ENCODE data around the gene HOXD3. TPM values are rescaled to one million over a fixed set of nuclear protein-coding genes. Genes with fewer than 3 reads are reported as not detected.

Gene HOXD3
- total and polyA plus RNA-seq, 9 donors, result 6.7 to 18.7 (median 14.8) TPM

GRCh38 chr2:176199902-176200301, 42.8 kb downstream of the HOXD3 start:
- H3K4me3 ChIP-seq, result no peak overlapping the region
- no peaks in the 10 kb centered on the region for H3K27me3 ChIP-seq
- H3K27ac ChIP-seq, result no peak overlapping the region
- DNase-seq, result no peak
- intact Hi-C loops (cut with DNase I), result no loop called here
- TF ChIP-seq CTCF (IDR thresholded peaks at IDR 0.05), result no peak
- TF ChIP-seq EP300 (IDR thresholded peaks at IDR 0.05), result no peak
- TF ChIP-seq POLR2A (IDR thresholded peaks at IDR 0.05), result no peak
- no peaks in the 10 kb centered on the region for H3K9me3 ChIP-seq
- no peaks in the 10 kb centered on the region for H3K4me1 ChIP-seq (ENCODE audit: insufficient read depth)
- no peaks in the 10 kb centered on the region for H3K36me3 ChIP-seq

- intact Hi-C loops (cut with DNase I), result no loop called here
- 77 to 85% (median 82%) methylated on average over 21 of the region's 21 CpGs for WGBS, 3 donors
- Histone ChIP-seq H3K27me3 (no peaks in the 10 kb centered on the region), H3K4me3 (no peak overlapping the region), H3K36me3 (no peaks in the 10 kb centered on the region), H3K4me1 (ENCODE audit: insufficient read depth) (no peaks in the 10 kb centered on the region), H3K27ac (no peak overlapping the region), H3K9me3 (no peaks in the 10 kb centered on the region)
- no peak for DNase-seq
- TF ChIP-seq POLR2A (IDR thresholded peaks at IDR 0.05) (no peak), EP300 (IDR thresholded peaks at IDR 0.05) (no peak), CTCF (IDR thresholded peaks at IDR 0.05) (no peak)
Measured at GRCh38 chr2:176200971-176201370, 43.9 kb downstream of the HOXD3 start.

- Histone ChIP-seq H3K27me3 (no peaks in the 10 kb centered on the region), H3K4me1 (ENCODE audit: insufficient read depth) (no peaks in the 10 kb centered on the region), H3K36me3 (no peaks in the 10 kb centered on the region), H3K27ac (no peak overlapping the region), H3K9me3 (no peaks in the 10 kb centered on the region), H3K4me3 (no peak overlapping the region)
- DNase-seq, result no peak
- intact Hi-C loops (cut with DNase I), result no loop called here
- 81 to 85% (median 84%) methylated on average over 7 of the region's 7 CpGs for WGBS, 3 donors
- TF ChIP-seq EP300 (IDR thresholded peaks at IDR 0.05), result no peak
- no peak for TF ChIP-seq CTCF (IDR thresholded peaks at IDR 0.05)
- TF ChIP-seq POLR2A (IDR thresholded peaks at IDR 0.05), result no peak
Measured at GRCh38 chr2:176202491-176202890, 45.4 kb downstream of the HOXD3 start.

- Histone ChIP-seq H3K27ac (no peak overlapping the region), H3K36me3 (no peaks in the 10 kb centered on the region), H3K4me1 (ENCODE audit: insufficient read depth) (no peaks in the 10 kb centered on the region), H3K9me3 (no peaks in the 10 kb centered on the region), H3K4me3 (no peak overlapping the region), H3K27me3 (no peaks in the 10 kb centered on the region)
- DNase-seq, result no peak
- WGBS, 3 donors, result 88 to 97% (median 91%) methylated on average over 1 of the region's 1 CpG
- TF ChIP-seq EP300 (IDR thresholded peaks at IDR 0.05) (no peak), POLR2A (IDR thresholded peaks at IDR 0.05) (no peak), CTCF (IDR thresholded peaks at IDR 0.05) (no peak)
- intact Hi-C loops (cut with DNase I), result no loop called here
Measured at GRCh38 chr2:176205126-176205525, 48.0 kb downstream of the HOXD3 start.

- intact Hi-C loops (cut with DNase I), result no loop called here
- no peaks in the 10 kb centered on the region for H3K9me3 ChIP-seq
- H3K4me1 ChIP-seq (ENCODE audit: insufficient read depth), result no peaks in the 10 kb centered on the region
- DNase-seq, result no peak
- H3K27me3 ChIP-seq, result no peaks in the 10 kb centered on the region
- no peaks in the 10 kb centered on the region for H3K36me3 ChIP-seq
- WGBS, 3 donors, result 94 to 96% (median 95%) methylated on average over 2 of the region's 2 CpGs
- TF ChIP-seq POLR2A (IDR thresholded peaks at IDR 0.05) (no peak), CTCF (IDR thresholded peaks at IDR 0.05) (no peak), EP300 (IDR thresholded peaks at IDR 0.05) (no peak)
- no peak overlapping the region for H3K4me3 ChIP-seq
- no peak overlapping the region for H3K27ac ChIP-seq
Measured at GRCh38 chr2:176206136-176206535, 49.0 kb downstream of the HOXD3 start.
